GM23338 (cell line): ENCODE measurements around the gene PCSK1. TPM values are rescaled to one million over a fixed set of nuclear protein-coding genes. Genes with fewer than 3 reads are reported as not detected.

ENCODE experiments used
- ATAC-seq: fragments of 200-7000 bp; cut with Tn5 transposase; 3 replicates; pipeline ENCODE4 v1.9.1; 2020
- DNase-seq: peaks from one replicate; pipeline ENCODE4 v3.0.0-alpha.2; 2015; ENCODE audit warnings: low spot score
- H2AFZ ChIP-seq: fragments of 200-600 bp; sonication (generic); 2 replicates; pipeline ENCODE4 v1.8.0; 2016; ENCODE audit warnings: antibody characterized with exemption, mild to moderate bottlenecking, moderate library complexity
- H3F3A ChIP-seq: fragments of 200-600 bp; sonication (generic); replicated peaks from 2 replicates; pipeline ENCODE4 v1.8.0; 2017; ENCODE audit warnings: antibody characterized with exemption, mixed run types, low read depth
- H3K27ac ChIP-seq: fragments of 200-600 bp; sonication (generic); 2 replicates; pipeline ENCODE4 v1.6.1; 2016; ENCODE audit warnings: low read depth
- H3K27me3 ChIP-seq: fragments of 200-600 bp; sonication (generic); 2 replicates; pipeline ENCODE4 v1.8.0; 2016; ENCODE audit warnings: mild to moderate bottlenecking, mixed run types, moderate library complexity; ENCODE audit not compliant: insufficient read depth
- H3K36me3 ChIP-seq: fragments of 200-600 bp; sonication (generic); 2 replicates; pipeline ENCODE4 v1.8.0; 2016; ENCODE audit warnings: mild to moderate bottlenecking; ENCODE audit not compliant: insufficient read depth
- H3K4me1 ChIP-seq: fragments of 200-600 bp; sonication (generic); 2 replicates; pipeline ENCODE4 v1.8.0; 2016; ENCODE audit warnings: mild to moderate bottlenecking, moderate library complexity; ENCODE audit not compliant: insufficient read depth
- H3K4me2 ChIP-seq: fragments of 200-600 bp; sonication (generic); 2 replicates; pipeline ENCODE4 v1.7.1; 2017; ENCODE audit warnings: mixed run types
- H3K4me3 ChIP-seq: fragments of 200-600 bp; sonication (generic); 2 replicates; pipeline ENCODE4 v1.6.1; 2016; ENCODE audit warnings: mixed run types
- H3K79me2 ChIP-seq: fragments of 200-600 bp; sonication (generic); replicated peaks from 2 replicates; pipeline ENCODE4 v1.8.0; 2017; ENCODE audit warnings: mild to moderate bottlenecking; ENCODE audit not compliant: insufficient read depth
- H3K9me2 ChIP-seq: fragments of 200-600 bp; sonication (generic); 2 replicates; pipeline ENCODE4 v1.8.0; 2017; ENCODE audit not compliant: insufficient read depth
- H4K20me1 ChIP-seq: fragments of 200-600 bp; sonication (generic); replicated peaks from 2 replicates; pipeline ENCODE4 v1.8.0; 2017; ENCODE audit warnings: mild to moderate bottlenecking; ENCODE audit not compliant: insufficient read depth
- H3K27ac Mint-ChIP-seq: 2 replicates; pipeline ENCODE4 v1.8.0; 2020; ENCODE audit warnings: inconsistent platforms, mild to moderate bottlenecking, moderate library complexity, mixed read lengths
- H3K27me3 Mint-ChIP-seq: 3 replicates; pipeline ENCODE4 v1.8.0; 2022; ENCODE audit warnings: low read depth, mild to moderate bottlenecking, moderate library complexity, mixed read lengths, inconsistent platforms; ENCODE audit not compliant: insufficient read depth, poor library complexity
- H3K36me3 Mint-ChIP-seq: 3 replicates; pipeline ENCODE4 v1.8.0; 2021; ENCODE audit warnings: low read depth, mild to moderate bottlenecking, inconsistent platforms, moderate library complexity, mixed read lengths
- H3K4me1 Mint-ChIP-seq: 3 replicates; pipeline ENCODE4 v1.8.0; 2020; ENCODE audit warnings: mild to moderate bottlenecking, inconsistent platforms, mixed read lengths
- H3K4me3 Mint-ChIP-seq: 3 replicates; pipeline ENCODE4 v1.8.0; 2021; ENCODE audit warnings: moderate library complexity, mild to moderate bottlenecking, inconsistent platforms, mixed read lengths
- H3K9me3 Mint-ChIP-seq: 3 replicates; pipeline ENCODE4 v1.8.0; 2020; ENCODE audit warnings: moderate library complexity, mild to moderate bottlenecking, inconsistent platforms, mixed read lengths
- CREB1 ChIP-seq: fragments of 250-450 bp; sonication (Bioruptor Pico); IDR thresholded peaks from 2 replicates; pipeline ENCODE4 v1.5.0; 2020; ENCODE audit warnings: low read depth, mild to moderate bottlenecking, moderate library complexity
- CTCF ChIP-seq, 2 experiments: fragments of 200-600 bp in 1 of 2; sonication (generic) in 1 of 2; conservative IDR thresholded peaks; 2 replicates each; pipeline versions ENCODE4 v1.5.1 to v1.6.1; 2016 to 2017; ENCODE audit warnings: antibody characterized with exemption in 2 of 2, low read depth in 2 of 2, mild to moderate bottlenecking in 2 of 2, moderate library complexity in 1 of 2
- ETS1 ChIP-seq: IDR thresholded peaks from 2 replicates; pipeline ENCODE4 v1.6.1; 2016; ENCODE audit warnings: antibody characterized with exemption
- EZH2 ChIP-seq: fragments of 200-600 bp; sonication (generic); IDR thresholded peaks from one replicate; pipeline ENCODE4 v1.8.0; 2017; ENCODE audit warnings: antibody characterized with exemption, mild to moderate bottlenecking, low read depth; ENCODE audit not compliant: unreplicated experiment
- EZH2phosphoT487 ChIP-seq: fragments of 200-600 bp; sonication (generic); IDR thresholded peaks from one replicate; pipeline ENCODE4 v1.8.1; 2018; ENCODE audit warnings: antibody characterized with exemption; ENCODE audit not compliant: unreplicated experiment
- JUNB ChIP-seq: IDR thresholded peaks from one replicate; pipeline ENCODE4 v1.6.1; 2016; ENCODE audit warnings: antibody characterized with exemption; ENCODE audit not compliant: unreplicated experiment
- NANOG ChIP-seq: IDR thresholded peaks from 2 replicates; pipeline ENCODE4 v1.6.1; 2016; ENCODE audit warnings: antibody characterized with exemption, borderline replicate concordance
- POLR2AphosphoS5 ChIP-seq: IDR thresholded peaks from 2 replicates; pipeline ENCODE4 v1.6.1; 2016; ENCODE audit warnings: antibody characterized with exemption, low read depth
- REST ChIP-seq: IDR thresholded peaks from one replicate; pipeline ENCODE4 v1.6.1; 2018; ENCODE audit warnings: antibody characterized with exemption; ENCODE audit not compliant: unreplicated experiment
- STAT1 ChIP-seq: IDR thresholded peaks from one replicate; pipeline ENCODE4 v1.6.1; 2016; ENCODE audit warnings: antibody characterized with exemption; ENCODE audit not compliant: unreplicated experiment
- ZNF114 ChIP-seq: fragments of 250-450 bp; sonication (Bioruptor Pico); IDR thresholded peaks from 2 replicates; pipeline ENCODE4 v1.5.0; 2020; ENCODE audit warnings: mild to moderate bottlenecking, moderate library complexity
- ZNF331 ChIP-seq: fragments of 250-450 bp; sonication (Bioruptor Pico); IDR thresholded peaks from 2 replicates; pipeline ENCODE4 v1.5.0; 2020; ENCODE audit warnings: low read depth, mild to moderate bottlenecking, moderate library complexity
- ZNF462 ChIP-seq: fragments of 250-450 bp; sonication (Bioruptor Pico); IDR thresholded peaks from 2 replicates; pipeline ENCODE4 v1.5.0; 2020; ENCODE audit warnings: mild to moderate bottlenecking, moderate library complexity
- polyA plus RNA-seq: library from polyadenylated mRNA; unstranded; fragments of >200 nt; fragmentation: Nextera tagmentation; extraction: Ambion mirVana; gene quantifications from 2 replicates; pipeline ENCODE4 v1.2.1, GENCODE V29; 2016
- total RNA-seq: library from RNA; depleted of rRNA; stranded (reverse); fragments of >200 nt; shearing (Covaris generic); gene quantifications from 2 replicates; pipeline ENCODE4 v1.2.3, GENCODE V29; 2014

PCSK1 gene
- total and polyA plus RNA-seq, 2 experiments from 2014 or later = 2.3 to 2.7 TPM

GRCh38 chr5:96387616-96388015 lies 45.4 kb downstream of the PCSK1 start (continued):
- TF ChIP-seq CREB1 = no peak

- TF ChIP-seq EZH2phosphoT487 (no peak), REST (no peak), ZNF462 (CRISPR knock-in tag) (no peak), EZH2 (no peak), CTCF (conservative IDR thresholded peaks at IDR 0.05; ENCODE audit: low read depth in 2 of 2) (no peak), ZNF114 (CRISPR knock-in tag) (no peak), JUNB (no peak), ETS1 (no peak), NANOG (no peak; the same call in 1 of the 2 replicates), STAT1 (no peak), POLR2AphosphoS5 (no peak), ZNF331 (CRISPR knock-in tag) (no peak), CREB1 (no peak)
- H3K4me3 ChIP-seq = no peak overlapping the region; the same call in 1 of the 2 replicates
- H3K79me2 ChIP-seq = no peaks in the 10 kb centered on the region
- H3K4me2 ChIP-seq = peak overlapping the region; percentile 35
- no peaks in the 10 kb centered on the region for H3K9me3 Mint-ChIP-seq
- DNase-seq (no peak), ATAC-seq (no peak)
- no peaks in the 10 kb centered on the region for H3K36me3 Mint-ChIP-seq
- no peaks in the 10 kb centered on the region for H3F3A ChIP-seq
- peaks cover 19% of the 10 kb centered on the region for H3K4me1 Mint-ChIP-seq
- peaks cover 16% of the 10 kb centered on the region for H3K4me1 ChIP-seq
- H3K36me3 ChIP-seq = no peaks in the 10 kb centered on the region
- H3K27me3 Mint-ChIP-seq = no peaks in the 10 kb centered on the region
- no peak overlapping the region for H3K27ac ChIP-seq
- no peaks in the 10 kb centered on the region for H3K27me3 ChIP-seq
- peaks cover 3% of the 10 kb centered on the region; the same call in 1 of the 2 replicates for H3K9me2 ChIP-seq
- H3K27ac Mint-ChIP-seq = no peak overlapping the region
- H4K20me1 ChIP-seq = no peaks in the 10 kb centered on the region
- no peak overlapping the region for H3K4me3 Mint-ChIP-seq
- H2AFZ ChIP-seq = no peak overlapping the region
These were observed 47.5 kb downstream of the PCSK1 start for GRCh38 chr5:96385538-96385937.
